Measurements from ENCODE around the gene LPIN2.

LPIN2 gene

GRCh38 chr18:3041843-3042242 is 28.9 kb upstream of the LPIN2 start:
- in situ Hi-C loops (cut with HindIII; ENCODE audit: low pct_ligation_motif_present, low sequenced_read_pairs) = no loop called here
- Histone ChIP-seq H3K36me3 (replicated peaks) (no peaks in the 10 kb centered on the region), H3K27me3 (replicated peaks) (no peaks in the 10 kb centered on the region), H3K27ac (no peak overlapping the region), H3K4me3 (ENCODE audit: low read depth, low read length) (no peak overlapping the region)
- no peak for DNase-seq
- TF ChIP-seq CTCF (IDR thresholded peaks at IDR 0.05; ENCODE audit: low read depth, low read length, missing control alignments) = no peak

GRCh38 chr18:3040881-3041280 is 27.9 kb upstream of the LPIN2 start:
- Histone ChIP-seq H3K4me3 (ENCODE audit: low read depth, low read length) (no peak overlapping the region), H3K27ac (no peak overlapping the region), H3K27me3 (replicated peaks) (no peaks in the 10 kb centered on the region), H3K36me3 (replicated peaks) (no peaks in the 10 kb centered on the region)
- DNase-seq = no peak
- TF ChIP-seq CTCF (IDR thresholded peaks at IDR 0.05; ENCODE audit: low read depth, low read length, missing control alignments) = no peak
- in situ Hi-C loops (cut with HindIII; ENCODE audit: low pct_ligation_motif_present, low sequenced_read_pairs) = no loop called here

GRCh38 chr18:3040173-3040572 is 27.2 kb upstream of the LPIN2 start:
- no peaks in the 10 kb centered on the region for H3K36me3 ChIP-seq (replicated peaks)
- no peak for TF ChIP-seq CTCF (IDR thresholded peaks at IDR 0.05; ENCODE audit: low read depth, low read length, missing control alignments)
- H3K27ac ChIP-seq = no peak overlapping the region
- DNase-seq = no peak
- in situ Hi-C loops (cut with HindIII; ENCODE audit: low pct_ligation_motif_present, low sequenced_read_pairs) = no loop called here
- H3K27me3 ChIP-seq (replicated peaks) = no peaks in the 10 kb centered on the region
- no peak overlapping the region for H3K4me3 ChIP-seq (ENCODE audit: low read depth, low read length)

GRCh38 chr18:3037423-3037915 is 24.5 kb upstream of the LPIN2 start:
- DNase-seq = peak; percentile 57
- in situ Hi-C loops (cut with HindIII; ENCODE audit: low pct_ligation_motif_present, low sequenced_read_pairs) = no loop called here
- Histone ChIP-seq H3K36me3 (replicated peaks) (no peaks in the 10 kb centered on the region), H3K27me3 (replicated peaks) (no peaks in the 10 kb centered on the region), H3K27ac (no peak overlapping the region), H3K4me3 (ENCODE audit: low read depth, low read length) (no peak overlapping the region)
- TF ChIP-seq CTCF (IDR thresholded peaks at IDR 0.05; ENCODE audit: low read depth, low read length, missing control alignments) = no peak

- Histone ChIP-seq H3K27me3 (replicated peaks) (no peaks in the 10 kb centered on the region), H3K36me3 (replicated peaks) (no peaks in the 10 kb centered on the region), H3K4me3 (ENCODE audit: low read depth, low read length) (no peak overlapping the region), H3K27ac (no peak overlapping the region)
- no peak for DNase-seq
- in situ Hi-C loops (cut with HindIII; ENCODE audit: low pct_ligation_motif_present, low sequenced_read_pairs) = no loop called here
- TF ChIP-seq CTCF (IDR thresholded peaks at IDR 0.05; ENCODE audit: low read depth, low read length, missing control alignments) = no peak
Observed at GRCh38 chr18:3036108-3036507, 23.2 kb upstream of the LPIN2 start.

- Histone ChIP-seq H3K4me3 (ENCODE audit: low read depth, low read length) (no peak overlapping the region), H3K36me3 (replicated peaks) (no peaks in the 10 kb centered on the region), H3K27me3 (replicated peaks) (no peaks in the 10 kb centered on the region), H3K27ac (no peak overlapping the region)
- in situ Hi-C loops (cut with HindIII; ENCODE audit: low pct_ligation_motif_present, low sequenced_read_pairs) = no loop called here
- no peak for DNase-seq
- TF ChIP-seq CTCF (IDR thresholded peaks at IDR 0.05; ENCODE audit: low read depth, low read length, missing control alignments) = no peak
Observed at GRCh38 chr18:3035635-3036034, 22.7 kb upstream of the LPIN2 start.
